IMR-90 (cell line): ENCODE measurements around the gene ACY1. TPM values are rescaled to one million over a fixed set of nuclear protein-coding genes. Genes with fewer than 3 reads are reported as not detected.

Source experiments
- ATAC-seq: fragments of 200-7000 bp; cut with Tn5 transposase; 2 replicates; pipeline ENCODE4 v1.9.1; 2020; ENCODE audit warnings: low read depth, mild to moderate bottlenecking, moderate library complexity
- BruUV-seq: library from RNA; stranded (reverse); fragments of 400-500 nt; replicated peaks from 2 replicates; lab custom pipeline; 2021; lab: Mats Ljungman, UMichigan
- CTCF ChIA-PET: fragments of 300-600 bp; formaldehyde crosslinking; extraction: SDS; loops from one replicate; lab custom pipeline; 2021; ENCODE audit warnings: antibody characterized with exemption; lab: Yijun Ruan, JAX
- POLR2A ChIA-PET: fragments of 300-600 bp; sonication (Branson Sonifier 250); formaldehyde crosslinking; loops from one replicate; lab custom pipeline; 2022; ENCODE audit warnings: antibody characterized with exemption; ENCODE audit not compliant: unreplicated experiment; lab: Charles Lee
- DNase-seq: peaks from one replicate; pipeline ENCODE4 v3.0.0; 2013
- H2AFZ ChIP-seq: replicated peaks from 2 replicates; pipeline ENCODE3; 2013; ENCODE audit warnings: low read length, mild to moderate bottlenecking; ENCODE audit not compliant: poor library complexity
- H2AK5ac ChIP-seq: 2 replicates; pipeline ENCODE4 v1.6.1; 2013; ENCODE audit warnings: low read depth, low read length, inconsistent platforms
- H2AK9ac ChIP-seq: replicated peaks from 2 replicates; pipeline ENCODE3; 2013; ENCODE audit warnings: mild to moderate bottlenecking, low read depth, low read length, moderate library complexity; ENCODE audit not compliant: poor library complexity
- H2BK120ac ChIP-seq: 2 replicates; pipeline ENCODE4 v1.6.1; 2013; ENCODE audit warnings: low read depth, low read length, inconsistent platforms
- H2BK15ac ChIP-seq: 3 replicates; pipeline ENCODE4 v1.6.1; 2013; ENCODE audit warnings: low read depth, low read length, inconsistent platforms
- H2BK20ac ChIP-seq: 2 replicates; pipeline ENCODE4 v1.6.1; 2013; ENCODE audit warnings: low read depth, mild to moderate bottlenecking, inconsistent platforms, low read length, moderate library complexity
- H2BK5ac ChIP-seq: 2 replicates; pipeline ENCODE4 v1.6.1; 2013; ENCODE audit warnings: mild to moderate bottlenecking, low read depth, low read length, inconsistent platforms; ENCODE audit not compliant: poor library complexity, severe bottlenecking
- H3K14ac ChIP-seq: replicated peaks from 2 replicates; pipeline ENCODE4 v1.6.1; 2013; ENCODE audit warnings: low read depth, low read length, inconsistent platforms
- H3K18ac ChIP-seq: 2 replicates; pipeline ENCODE4 v1.6.1; 2013; ENCODE audit warnings: low read depth, low read length, control low read depth
- H3K23ac ChIP-seq: 2 replicates; pipeline ENCODE4 v1.6.1; 2013; ENCODE audit warnings: low read depth, low read length, inconsistent platforms
- H3K27ac ChIP-seq: 2 replicates; pipeline ENCODE4 v1.5.1; 2013; ENCODE audit warnings: mild to moderate bottlenecking, control low read depth, low read length; ENCODE audit not compliant: insufficient read depth
- H3K27me3 ChIP-seq: 2 replicates; pipeline ENCODE4 v1.6.1; 2013; ENCODE audit warnings: low read length; ENCODE audit not compliant: control insufficient read depth, insufficient read depth
- H3K36me3 ChIP-seq: 2 replicates; pipeline ENCODE4 v1.6.1; 2013; ENCODE audit warnings: low read length, mixed read lengths; ENCODE audit not compliant: control insufficient read depth, insufficient read depth
- H3K4ac ChIP-seq: 2 replicates; pipeline ENCODE4 v1.6.1; 2013; ENCODE audit warnings: low read depth, low read length, inconsistent platforms
- H3K4me1 ChIP-seq: 2 replicates; pipeline ENCODE4 v1.6.1; 2013; ENCODE audit warnings: low read length, mixed read lengths; ENCODE audit not compliant: control insufficient read depth, insufficient read depth
- H3K4me2 ChIP-seq: 2 replicates; pipeline ENCODE4 v1.6.1; 2013; ENCODE audit warnings: low read depth, mild to moderate bottlenecking, control low read depth, low read length, moderate library complexity
- H3K4me3 ChIP-seq: 2 replicates; pipeline ENCODE4 v1.5.1; 2013; ENCODE audit warnings: low read depth, mild to moderate bottlenecking, control low read depth, low read length, moderate library complexity; ENCODE audit not compliant: insufficient read depth
- H3K56ac ChIP-seq: 2 replicates; pipeline ENCODE4 v1.6.1; 2013; ENCODE audit warnings: low read length, inconsistent platforms; ENCODE audit not compliant: insufficient read depth; ENCODE audit errors: extremely low read depth
- H3K79me1 ChIP-seq, 2 experiments: 2 replicates each; pipeline ENCODE4 v1.6.1; 2013; ENCODE audit warnings: low read length in 2 of 2, inconsistent platforms in 1 of 2, low read depth in 1 of 2
- H3K9ac ChIP-seq: 2 replicates; pipeline ENCODE4 v1.6.1; 2013; ENCODE audit warnings: low read depth, low read length, control low read depth
- H3K9me1 ChIP-seq: 2 replicates; pipeline ENCODE4 v1.6.1; 2013; ENCODE audit warnings: low read length, inconsistent platforms; ENCODE audit not compliant: insufficient read depth
- H3K9me3 ChIP-seq: 2 replicates; pipeline ENCODE4 v1.6.1; 2013; ENCODE audit warnings: low read length; ENCODE audit not compliant: control insufficient read depth, insufficient read depth
- H4K20me1 ChIP-seq: 2 replicates; pipeline ENCODE4 v1.6.1; 2013; ENCODE audit warnings: low read length, inconsistent platforms; ENCODE audit not compliant: insufficient read depth
- H4K5ac ChIP-seq: 2 replicates; pipeline ENCODE4 v1.6.1; 2013; ENCODE audit warnings: mild to moderate bottlenecking, low read depth, low read length, control low read depth
- H4K8ac ChIP-seq, 2 experiments: 2 replicates each; pipeline ENCODE4 v1.6.1; 2013; ENCODE audit warnings: low read depth in 2 of 2, low read length in 2 of 2, control low read depth in 1 of 2, inconsistent platforms in 1 of 2
- H4K91ac ChIP-seq: 2 replicates; pipeline ENCODE4 v1.6.1; 2013; ENCODE audit warnings: low read depth, low read length, inconsistent platforms; ENCODE audit not compliant: insufficient read depth
- MAZ ChIP-seq: IDR thresholded peaks from 2 replicates; pipeline ENCODE4 v1.6.1; 2012; ENCODE audit warnings: low read depth, mild to moderate bottlenecking, low read length, improper control_type of control experiment, moderate library complexity, borderline replicate concordance
- NFE2L2 ChIP-seq: fragments of 150-350 bp; IDR thresholded peaks from 2 replicates; pipeline ENCODE4 v1.6.1; 2016; ENCODE audit warnings: low read depth, mild to moderate bottlenecking, low read length
- WGBS, 2 experiments: methylation state at CpG; one replicate each; pipeline versions ENCODE4 v1.1.5 to v1.1.7; 2013; ENCODE audit warnings: missing lambda C conversion rate in 2 of 2; ENCODE audit not compliant: insufficient read length in 1 of 2; ENCODE audit errors: extremely low coverage in 2 of 2; 5-methylcytosine and 5-hydroxymethylcytosine counted together
- dilution Hi-C: fragments of 300-500 bp; cut with HindIII; formaldehyde crosslinking; loops from one replicate; pipeline ENCODE4 v1.14.3; 2018; ENCODE audit warnings: low sequenced_read_pairs; ENCODE audit not compliant: unreplicated experiment
- in situ Hi-C: fragments of 300-500 bp; cut with MboI; formaldehyde crosslinking; loops from 3 replicates; pipeline ENCODE4 v1.14.3; 2019; ENCODE audit warnings: low sequenced_read_pairs, inconsistent platforms, mixed read lengths
- intact Hi-C: fragments of 100-400 bp; cut with micrococcal nuclease; formaldehyde crosslinking; loops from 2 replicates; pipeline ENCODE4 v1.10.0; 2022
- polyA plus RNA-seq, 3 experiments: library from polyadenylated mRNA; depleted of rRNA; stranded (reverse); fragments of >200 nt; gene quantifications; 2 replicates each; pipeline ENCODE4 v1.2.3, GENCODE V29; 2012; ENCODE audit warnings: low replicate concordance in 1 of 3
- total RNA-seq: library from RNA; depleted of rRNA; stranded (reverse); fragments of >200 nt; gene quantifications from 2 replicates; pipeline ENCODE4 v1.2.3, GENCODE V29; 2012

ACY1 gene
- total and polyA plus RNA-seq, 2 of the 4 experiments (the other 2 are of a cell fraction), result 22.0 to 47.1 TPM

DNA sequence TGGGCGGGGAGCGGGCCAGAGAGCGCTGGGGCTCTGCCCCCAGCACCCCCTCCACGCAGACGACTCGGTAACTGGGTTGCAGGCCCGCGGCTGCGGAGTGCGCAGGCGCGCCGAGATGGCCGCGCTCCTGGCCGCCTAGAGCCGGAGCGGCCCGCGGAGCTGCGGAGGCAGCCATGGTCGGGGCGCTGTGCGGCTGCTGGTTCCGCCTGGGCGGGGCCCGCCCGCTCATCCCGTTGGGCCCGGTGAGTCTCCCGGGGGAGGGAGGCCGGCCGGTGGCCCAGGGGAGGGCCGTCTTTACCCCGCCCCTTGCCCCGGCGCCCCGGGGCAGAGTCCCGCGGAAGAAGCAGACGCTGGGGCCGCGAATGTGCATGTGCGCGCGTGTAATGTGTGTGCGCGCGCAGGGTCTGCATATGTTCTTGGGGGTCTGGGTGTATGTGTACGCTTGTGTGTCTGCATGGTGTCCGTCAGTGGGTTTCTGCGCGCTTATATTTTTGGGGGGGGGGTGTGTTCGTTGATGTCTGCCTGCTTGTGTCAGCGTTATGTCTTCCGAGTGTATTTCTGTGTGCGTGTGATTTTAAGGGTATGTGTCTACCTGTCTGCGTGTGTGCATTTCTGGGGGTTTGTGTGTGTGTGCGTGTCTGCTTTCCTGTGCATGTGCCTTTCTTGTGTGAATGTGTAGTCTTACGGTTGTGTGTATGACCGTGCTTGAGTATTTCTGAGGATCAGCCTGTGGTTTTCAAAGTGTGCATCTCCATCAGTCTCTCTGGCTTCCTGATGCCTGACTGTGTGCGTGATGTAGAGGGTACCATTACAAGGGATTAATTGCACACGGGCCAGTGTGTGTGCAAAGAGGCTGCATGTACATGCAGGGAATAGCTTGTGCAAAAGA is 8.1 kb upstream of the ACY1 start, which contains the start of gene ABHD14A:
Gene ABHD14A, plus strand, starts transcription at position 102 of the 889 bp plus-strand sequence. Its CDS starts 72 bp downstream, at position 174.
- CTCF ChIA-PET, result interaction anchor here (1.0 kb wide), 1 partner anchor 18 kb away, joined by 4 read pairs; no protein-coding TSS in a partner anchor
- no peak for TF ChIP-seq NFE2L2
- TF ChIP-seq MAZ, result peak; percentile 53; the same call in 1 of the 2 replicates

More for the DNA sequence above, 8.1 kb upstream of the ACY1 start, which contains the start of gene ABHD14A:
- 0% methylated on average over 51 of the region's 63 CpGs; no CpG with 5 or more reads in 1 of the 2 experiments for WGBS, 2 experiments
- peak; percentile 79 for ATAC-seq
- Histone ChIP-seq H4K5ac (peak within 1 kb of the TSS; percentile 95), H3K9me1 (peaks cover 12% of the 10 kb centered on the region), H2BK5ac (peak within 1 kb of the TSS; percentile 70), H3K79me1 (peaks cover 10 to 33% of the 10 kb centered on the region in 2 experiments; a peak in 3 of 4 replicates), H4K20me1 (peaks cover 4% of the 10 kb centered on the region; the same call in 1 of the 2 replicates), H4K8ac (peak within 1 kb of the TSS; percentile 90 to 98), H3K18ac (peak within 1 kb of the TSS; percentile 50), H2BK20ac (peak within 1 kb of the TSS; percentile 72; the same call in 1 of the 2 replicates), H2AK5ac (peak within 1 kb of the TSS; percentile 95), H2BK15ac (peak within 1 kb of the TSS; percentile 84), H3K4me2 (peak within 1 kb of the TSS; percentile 93), H3K4me1 (peaks cover 13% of the 10 kb centered on the region), H3K36me3 (no peaks in the 10 kb centered on the region), H3K9me3 (no peaks in the 10 kb centered on the region), H3K56ac (peak within 1 kb of the TSS; percentile 68; the same call in 1 of the 2 replicates), H3K27ac (peak within 1 kb of the TSS; percentile 43), H3K27me3 (no peaks in the 10 kb centered on the region), H3K4ac (peak within 1 kb of the TSS; percentile 95), H3K14ac (peak within 1 kb of the TSS; percentile 92), H3K23ac (peak within 1 kb of the TSS; percentile 97), H4K91ac (peak within 1 kb of the TSS; percentile 91), H3K9ac (peak within 1 kb of the TSS; percentile 61), H2AK9ac (peak within 1 kb of the TSS; percentile 71), H2AFZ (peak within 1 kb of the TSS; percentile 97), H2BK120ac (peak within 1 kb of the TSS; percentile 68), H3K4me3 (peak within 1 kb of the TSS; percentile 68)
- intact Hi-C loops (loop anchor here (1.0 kb wide), 1 partner anchor 33 kb away; the partner anchor contains the start of gene PARP3), in situ Hi-C loops (loop anchor here (25.0 kb wide), 1 partner anchor 1638 kb away; the partner anchor contains the start of genes RASSF1, TUSC2 and ZMYND10), dilution Hi-C loops (no loop called here)
- POLR2A ChIA-PET, result no interaction called here
- no TSS peak for BruUV-seq
- DNase-seq, result peak; percentile 55
